PC-3 (cell line): ENCODE results near the gene STPG4.

Experiments used
- EZH2 ChIP-seq: fragments of 300-600 bp; sonication (generic); IDR thresholded peaks from one replicate; pipeline ENCODE4 v1.6.1; 2017; ENCODE audit warnings: antibody characterized with exemption, mild to moderate bottlenecking, low read length; ENCODE audit not compliant: unreplicated experiment
- TF ChIP-seq, protein P1 (sequence below): fragments of 300-600 bp; sonication (generic); conservative IDR thresholded peaks from 2 replicates; pipeline ENCODE4 v1.5.1; 2017; ENCODE audit warnings: antibody characterized with exemption, low read depth, mild to moderate bottlenecking, low read length

DNA sequence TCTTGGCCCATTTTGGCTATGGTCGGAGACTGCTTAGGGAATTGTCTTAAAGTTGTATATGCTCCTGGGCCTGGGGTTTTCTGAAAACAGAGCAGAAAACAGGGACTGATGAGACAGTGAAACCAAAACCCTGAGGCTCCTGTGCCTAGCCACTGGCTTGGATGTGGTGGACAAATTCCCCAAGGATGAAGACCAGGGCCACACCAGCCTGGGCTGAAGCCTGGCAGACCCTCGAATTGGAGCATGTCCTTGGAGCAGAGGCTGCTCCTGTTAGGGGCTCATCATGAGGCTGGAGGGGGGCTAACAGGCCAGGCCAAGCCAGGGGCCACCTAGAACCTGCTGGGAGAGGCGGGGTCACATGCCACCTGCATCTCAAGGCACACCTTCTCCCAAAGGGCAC is 68.1 kb downstream of the STPG4 start:
- TF ChIP-seq, protein P1, sequence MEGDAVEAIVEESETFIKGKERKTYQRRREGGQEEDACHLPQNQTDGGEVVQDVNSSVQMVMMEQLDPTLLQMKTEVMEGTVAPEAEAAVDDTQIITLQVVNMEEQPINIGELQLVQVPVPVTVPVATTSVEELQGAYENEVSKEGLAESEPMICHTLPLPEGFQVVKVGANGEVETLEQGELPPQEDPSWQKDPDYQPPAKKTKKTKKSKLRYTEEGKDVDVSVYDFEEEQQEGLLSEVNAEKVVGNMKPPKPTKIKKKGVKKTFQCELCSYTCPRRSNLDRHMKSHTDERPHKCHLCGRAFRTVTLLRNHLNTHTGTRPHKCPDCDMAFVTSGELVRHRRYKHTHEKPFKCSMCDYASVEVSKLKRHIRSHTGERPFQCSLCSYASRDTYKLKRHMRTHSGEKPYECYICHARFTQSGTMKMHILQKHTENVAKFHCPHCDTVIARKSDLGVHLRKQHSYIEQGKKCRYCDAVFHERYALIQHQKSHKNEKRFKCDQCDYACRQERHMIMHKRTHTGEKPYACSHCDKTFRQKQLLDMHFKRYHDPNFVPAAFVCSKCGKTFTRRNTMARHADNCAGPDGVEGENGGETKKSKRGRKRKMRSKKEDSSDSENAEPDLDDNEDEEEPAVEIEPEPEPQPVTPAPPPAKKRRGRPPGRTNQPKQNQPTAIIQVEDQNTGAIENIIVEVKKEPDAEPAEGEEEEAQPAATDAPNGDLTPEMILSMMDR = no peak
- TF ChIP-seq EZH2 = no peak
